K562 (cell line): Measurements from ENCODE around the gene PCDH9. TPM values are rescaled to one million over a fixed set of nuclear protein-coding genes. Genes with fewer than 3 reads are reported as not detected.

Source experiments
- ATAC-seq: fragments of 200-7000 bp; cut with Tn5 transposase; 3 replicates; pipeline ENCODE4 v1.9.1; 2020; ENCODE audit warnings: moderate library complexity
- BruUV-seq: library from RNA; stranded (reverse); fragments of 400-500 nt; replicated peaks from 2 replicates; lab custom pipeline; 2021; lab: Mats Ljungman, UMichigan
- CTCF ChIA-PET: fragments of 300-600 bp; formaldehyde crosslinking; extraction: SDS; loops from one replicate; lab custom pipeline; 2021; ENCODE audit warnings: low intra/inter-chr PET ratio; lab: Yijun Ruan, JAX
- POLR2A ChIA-PET: fragments of 300-600, 350-650 bp; sonication (Branson Sonifier 250); formaldehyde crosslinking; extraction: SDS; loops from one replicate; lab custom pipeline; 2021; ENCODE audit warnings: antibody characterized with exemption, inconsistent platforms; lab: Yijun Ruan, JAX
- DNase-seq, 4 experiments: peaks; one replicate each; pipeline versions ENCODE4 v3.0.0 to v3.0.0-alpha.2; 2011 to 2018; ENCODE audit warnings: low spot score in 3 of 4, mixed read lengths in 3 of 4; ENCODE audit errors: extremely low read depth in 1 of 4
- FAIRE-seq: peaks from 2 replicates; lab custom pipeline; 2011; peaks lifted over from hg19 to GRCh38; lab: Jason Lieb, UNC
- H2AFZ ChIP-seq: 2 replicates; pipeline ENCODE4 v1.6.0; 2011; ENCODE audit warnings: low read depth, low read length, control low read depth, inconsistent platforms
- H3K27ac ChIP-seq: fragments of 200-600 bp; 3 replicates; pipeline ENCODE4 v1.8.0; 2011; ENCODE audit warnings: low read depth, mild to moderate bottlenecking, control low read depth, inconsistent platforms, low read length, moderate library complexity, mixed read lengths; ENCODE audit errors: extremely low read depth
- H3K27me3 ChIP-seq, 2 experiments: fragments of 300-600 bp in 1 of 2; 2 replicates in 1 of 2; 3 replicates in 1 of 2; pipeline versions ENCODE4 v1.6.0 to v1.8.0; 2011; ENCODE audit warnings: inconsistent platforms in 2 of 2, low read length in 2 of 2, mild to moderate bottlenecking in 1 of 2, mixed read lengths in 1 of 2, moderate library complexity in 1 of 2; ENCODE audit not compliant: control insufficient read depth in 2 of 2, insufficient read depth in 2 of 2
- H3K36me3 ChIP-seq: fragments of 300-600 bp; 3 replicates; pipeline ENCODE4 v1.8.0; 2011; ENCODE audit warnings: mild to moderate bottlenecking, low read length, inconsistent platforms; ENCODE audit not compliant: control insufficient read depth, insufficient read depth
- H3K4me1 ChIP-seq, 2 experiments: fragments of 200-600 bp in 1 of 2; replicated peaks in 1 of 2; 2 replicates in 1 of 2; 3 replicates in 1 of 2; pipeline versions ENCODE4 v1.5.1 to v1.8.0; 2011; ENCODE audit warnings: inconsistent platforms in 2 of 2, low read length in 2 of 2, mild to moderate bottlenecking in 1 of 2, mixed read lengths in 1 of 2, moderate library complexity in 1 of 2; ENCODE audit not compliant: control insufficient read depth in 2 of 2, insufficient read depth in 2 of 2
- H3K4me2 ChIP-seq: 2 replicates; pipeline ENCODE4 v1.6.1; 2011; ENCODE audit warnings: low read length, control low read depth, inconsistent platforms, mixed read lengths; ENCODE audit not compliant: insufficient read depth
- H3K4me3 ChIP-seq: fragments of 200-600 bp; sonication (generic), shearing (Covaris generic); 2 replicates; pipeline ENCODE4 v1.5.1; 2016; ENCODE audit warnings: control low read depth, inconsistent platforms
- H3K79me2 ChIP-seq: fragments of 200-600 bp; 3 replicates; pipeline ENCODE4 v1.8.0; 2011; ENCODE audit warnings: low read length, inconsistent platforms; ENCODE audit not compliant: control insufficient read depth, insufficient read depth
- H3K9ac ChIP-seq, 2 experiments: 2 replicates each; pipeline versions ENCODE4 v1.6.0 to v1.6.1; 2011; ENCODE audit warnings: low read depth in 2 of 2, low read length in 2 of 2, control low read depth in 1 of 2, inconsistent platforms in 1 of 2, mild to moderate bottlenecking in 1 of 2, mixed read lengths in 1 of 2; ENCODE audit not compliant: insufficient read depth in 1 of 2
- H3K9me1 ChIP-seq: one replicate; pipeline ENCODE4 v1.6.0; 2011; ENCODE audit warnings: inconsistent platforms, mild to moderate bottlenecking, low read length, moderate library complexity; ENCODE audit not compliant: control insufficient read depth, insufficient read depth
- H3K9me3 ChIP-seq: replicated peaks from 2 replicates; pipeline ENCODE4 v1.5.1; 2011; ENCODE audit warnings: low read depth, low read length, inconsistent platforms; ENCODE audit not compliant: control insufficient read depth, insufficient read depth
- H4K20me1 ChIP-seq: replicated peaks from 2 replicates; pipeline ENCODE4 v1.6.1; 2011; ENCODE audit warnings: low read length, inconsistent platforms, mixed read lengths; ENCODE audit not compliant: control insufficient read depth, insufficient read depth
- CTCF ChIP-seq, 3 experiments: IDR thresholded peaks in 2 of 3; conservative IDR thresholded peaks in 1 of 3; 2 replicates each; pipeline ENCODE4 v1.5.1; 2011 to 2012; ENCODE audit warnings: low read length in 3 of 3, mild to moderate bottlenecking in 3 of 3, control low read depth in 2 of 3, improper control_type of control experiment in 1 of 3, inconsistent platforms in 1 of 3, low read depth in 1 of 3, mixed read lengths in 1 of 3, moderate library complexity in 1 of 3; ENCODE audit not compliant: insufficient read depth in 2 of 3
- HOXB6 ChIP-seq: fragments of 250-450 bp; sonication (Bioruptor Pico); IDR thresholded peaks from 2 replicates; pipeline ENCODE4 v1.5.1; 2022; ENCODE audit warnings: mild to moderate bottlenecking, borderline replicate concordance
- PTBP1 ChIP-seq: fragments of 200-400 bp; formaldehyde crosslinking; IDR thresholded peaks from 2 replicates; pipeline ENCODE4 v1.6.1; 2017; ENCODE audit warnings: low read depth, low read length
- ZNF655 ChIP-seq: fragments of 250-450 bp; sonication (Bioruptor Pico); IDR thresholded peaks from 2 replicates; pipeline ENCODE4 v1.5.0; 2021
- WGBS: fragments of 100-300 bp; shearing (Covaris generic); methylation state at CpG from one replicate; pipeline ENCODE4 v1.1.6; 2016; ENCODE audit warnings: low coverage, mixed read lengths; ENCODE audit not compliant: insufficient coverage; ENCODE audit errors: missing lambda C conversion rate; 5-methylcytosine and 5-hydroxymethylcytosine counted together
- in situ Hi-C: fragments of 300-500 bp; cut with MboI; formaldehyde crosslinking; loops from 4 replicates; pipeline ENCODE4 v1.15.0; 2018; ENCODE audit warnings: inconsistent platforms, mixed read lengths
- intact Hi-C: fragments of 100-400 bp; cut with micrococcal nuclease; formaldehyde crosslinking; loops from 2 replicates; pipeline ENCODE4 v1.14.2; 2022
- polyA plus RNA-seq, 8 experiments: library from polyadenylated mRNA; depleted of rRNA in 4 of 8; stranded (reverse) in 5 of 8; unstranded in 3 of 8; fragments of >200 nt; fragmentation: Nextera tagmentation in 2 of 8; fragmentation: Illumina TruSeq in 1 of 8; extraction: Ambion mirVana in 2 of 8; extraction: Trizol in 1 of 8; gene quantifications; 2 replicates each; pipeline versions ENCODE4 v1.2.1 to v1.2.3, GENCODE V29; 2011 to 2014; ENCODE audit warnings: inconsistent platforms in 1 of 8, missing spikeins in 1 of 8
- total RNA-seq, 7 experiments: library from RNA; depleted of rRNA in 6 of 7; stranded (reverse); fragments of >200 nt in 6 of 7; fragmentation: Illumina TruSeq in 2 of 7; extraction: Trizol in 2 of 7; gene quantifications; 2 replicates each; pipeline versions ENCODE4 v1.2.1 to v1.2.3, GENCODE V29; 2011 to 2021; ENCODE audit warnings: low replicate concordance in 1 of 7

The PCDH9 gene
- total and polyA plus RNA-seq, 9 of the 15 experiments (the other 6 are each of a cell fraction or from before 2014, with no cell fraction given): 1.1 to 6.7 (median 4.9) TPM

DNA sequence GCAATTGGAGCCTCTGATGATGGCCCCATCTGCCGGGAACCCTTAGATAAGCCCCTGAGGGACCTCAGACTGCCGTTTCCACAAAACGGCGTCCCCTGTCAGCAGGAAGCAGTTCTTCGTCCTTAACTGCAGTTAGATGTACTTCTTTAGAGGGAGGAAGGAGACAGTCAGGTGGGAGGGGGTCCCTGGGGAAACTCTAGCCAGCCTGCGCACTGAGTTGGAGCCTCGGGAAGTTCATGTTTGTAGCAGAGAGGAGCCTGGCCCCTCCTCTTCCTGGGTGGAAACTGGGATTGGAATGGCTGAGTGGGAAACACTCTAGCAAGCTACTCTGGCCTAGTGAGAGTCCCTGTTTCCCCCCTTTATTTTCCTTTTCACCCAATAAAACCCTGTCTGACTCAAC is 612.4 kb downstream of the PCDH9 start:
- Histone ChIP-seq H3K9ac (no peak overlapping the region), H3K27ac (no peak overlapping the region), H3K4me3 (no peak overlapping the region), H3K79me2 (no peaks in the 10 kb centered on the region), H3K36me3 (no peaks in the 10 kb centered on the region), H3K27me3 (no peaks in the 10 kb centered on the region), H3K4me2 (no peak overlapping the region; the same call in 1 of the 2 replicates), H3K4me1 (no peaks in the 10 kb centered on the region), H2AFZ (no peak overlapping the region), H4K20me1 (no peaks in the 10 kb centered on the region), H3K9me1 (no peaks in the 10 kb centered on the region), H3K9me3 (no peaks in the 10 kb centered on the region)
- ATAC-seq (no peak), FAIRE-seq (no peak), DNase-seq (peak in 2 of 4 experiments; percentile 1 to 16)
- in situ Hi-C loops: no loop called here
- CTCF ChIA-PET: no interaction called here
- BruUV-seq: no TSS peak
- intact Hi-C loops: no loop called here
- POLR2A ChIA-PET: interaction anchor here (0.7 kb wide), 1 partner anchor 334 kb away, joined by 3 read pairs; no protein-coding TSS in a partner anchor
- 32% methylated on average over 7 of the region's 7 CpGs for WGBS
- TF ChIP-seq CTCF (IDR thresholded peaks at IDR 0.05 in 2 of 3, conservative IDR thresholded peaks at IDR 0.05 in 1 of 3; ENCODE audit: insufficient read depth in 2 of 3, low read depth in 1 of 3, low read length in 3 of 3) (0 out of 6 replicates have a peak, but pooled peaks of 1 of the 3 experiments have one; percentile 4), PTBP1 (no peak), HOXB6 (CRISPR knock-in tag) (no peak), ZNF655 (CRISPR knock-in tag) (no peak)
